Gastrocnemius medialis (tissue), 4 donors: ENCODE data around the gene MYO3B.

Experiments
- CTCF ChIP-seq, 5 experiments: fragments of 450-650 bp in 3 of 5; fragments of 200-600 bp in 2 of 5; sonication (generic) in 2 of 5; IDR thresholded peaks in 4 of 5; conservative IDR thresholded peaks in 1 of 5; 1 replicate in 4 of 5; 2 replicates in 1 of 5; pipeline ENCODE4 v1.5.1; 2016 to 2019; ENCODE audit warnings: antibody characterized with exemption in 5 of 5, mild to moderate bottlenecking in 3 of 5, moderate library complexity in 3 of 5
- POLR2A ChIP-seq, 2 donors: fragments of 450-650 bp; IDR thresholded peaks; one replicate each; pipeline ENCODE4 v1.6.1; 2017; ENCODE audit warnings: antibody characterized with exemption in 2 of 2, mild to moderate bottlenecking in 2 of 2, moderate library complexity in 2 of 2

- TF ChIP-seq CTCF (IDR thresholded peaks at IDR 0.05 in 4 of 5, conservative IDR thresholded peaks at IDR 0.05 in 1 of 5), result no peak
- TF ChIP-seq POLR2A (IDR thresholded peaks at IDR 0.05), result no peak
Observed at GRCh38 chr2:170155723-170156253, 22.2 kb upstream of the MYO3B start.
